Right forelimb (tissue), 1 donor: ENCODE measurements around the gene TDRD7.
"Not testable (repeated sequence)": the region's sequence is repeated elsewhere in the genome, so short reads cannot be mapped to it uniquely, and the experiment has no call there.

Experiments
- DNase-seq: peaks from one replicate; pipeline ENCODE4 v3.0.0-alpha.2; 2018

The TDRD7 gene

DNA sequence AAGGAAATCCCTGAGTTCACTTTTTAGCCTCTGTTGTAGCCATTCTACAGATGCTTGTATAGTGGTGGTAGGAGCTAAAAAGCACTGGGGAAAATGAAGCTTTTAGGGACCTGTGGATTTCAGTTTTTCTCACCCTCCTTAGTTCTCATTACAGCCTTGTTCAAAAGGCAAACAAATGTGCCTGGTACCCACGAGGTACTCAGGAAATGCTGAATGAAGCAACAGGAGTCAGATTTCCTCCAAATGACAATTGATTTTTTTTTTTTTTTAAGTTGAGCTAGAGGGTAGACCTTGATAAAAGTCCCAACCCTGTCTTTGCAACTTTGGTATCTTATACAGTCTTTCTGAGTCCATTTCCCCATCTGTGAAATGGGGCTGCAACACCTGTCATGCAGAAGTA, 68.3 kb downstream of the TDRD7 start:
- no peak for DNase-seq

DNA sequence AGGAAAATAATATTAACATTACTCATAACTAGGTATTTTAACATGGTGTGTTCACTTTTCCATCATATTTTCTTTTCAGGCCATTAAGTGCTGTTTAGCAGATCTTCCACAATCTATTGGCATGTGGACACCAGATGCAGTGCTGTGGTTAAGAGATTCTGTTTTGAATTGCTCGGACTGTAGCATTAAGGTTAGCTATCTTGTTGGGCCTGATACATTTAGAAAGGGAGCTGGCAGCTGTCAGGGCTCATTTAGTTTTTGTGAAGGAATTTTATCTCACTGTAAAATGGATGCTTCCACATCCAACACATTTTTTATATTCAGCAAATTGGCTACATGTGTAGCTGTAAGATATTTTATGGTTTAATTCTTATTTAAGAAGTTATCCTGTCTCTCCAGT, 68.9 kb downstream of the TDRD7 start:
- DNase-seq = no peak

DNA sequence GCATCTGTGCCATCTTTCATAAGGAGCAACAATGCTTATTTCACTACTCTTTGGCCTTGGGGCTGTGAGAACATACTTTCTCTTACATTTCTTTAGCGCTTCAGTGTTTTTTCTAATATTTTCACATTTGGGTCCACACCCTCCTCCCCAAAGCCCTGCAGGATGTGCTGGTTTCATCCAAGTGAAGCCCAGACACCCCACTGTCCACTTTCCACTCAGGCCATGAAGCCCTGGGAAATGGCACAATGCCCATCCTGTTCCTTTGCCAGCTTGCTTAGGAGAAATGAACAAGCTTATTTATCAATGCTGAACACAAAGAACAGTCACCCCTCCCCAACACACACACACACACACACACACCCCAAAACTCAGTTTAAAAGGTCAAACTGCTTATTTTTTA, 72.2 kb downstream of the TDRD7 start:
- no peak for DNase-seq

DNA sequence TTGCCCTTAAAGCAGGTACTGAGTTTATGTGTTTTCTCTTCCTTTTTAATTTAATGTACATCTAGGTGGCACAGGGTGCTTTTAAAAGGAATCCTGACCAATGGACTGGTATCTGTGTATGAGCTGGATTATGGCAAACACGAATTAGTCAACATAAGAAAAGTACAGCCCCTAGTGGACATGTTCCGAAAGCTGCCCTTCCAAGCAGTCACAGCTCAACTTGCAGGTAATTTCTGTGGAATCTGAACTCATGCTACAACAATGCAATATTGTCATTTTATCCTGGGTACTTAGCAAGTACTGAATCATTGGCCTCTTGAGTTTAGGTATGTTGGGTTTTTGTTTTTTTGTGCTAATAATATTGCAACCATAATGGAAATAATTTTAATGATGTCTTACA, 75.2 kb downstream of the TDRD7 start:
- DNase-seq = no peak

DNA sequence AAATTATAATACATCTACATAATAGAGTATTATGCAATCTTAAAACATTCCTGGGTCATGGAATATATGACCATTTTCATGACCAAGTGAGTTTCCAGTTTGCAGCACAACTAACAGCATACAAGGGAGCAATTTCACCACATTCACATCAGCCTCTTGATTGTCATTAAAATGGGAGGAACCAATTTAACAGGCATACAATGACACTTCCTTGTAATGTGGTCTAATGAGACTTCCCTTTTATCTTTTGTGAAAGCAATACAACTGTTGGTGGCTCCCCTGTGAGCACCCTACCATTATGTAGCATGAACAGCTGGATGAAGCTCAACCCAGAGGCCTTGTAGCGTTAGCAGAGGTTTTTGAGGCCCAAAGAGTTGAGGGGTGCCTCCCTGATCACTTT, 76.0 kb downstream of the TDRD7 start:
- no peak for DNase-seq

DNA sequence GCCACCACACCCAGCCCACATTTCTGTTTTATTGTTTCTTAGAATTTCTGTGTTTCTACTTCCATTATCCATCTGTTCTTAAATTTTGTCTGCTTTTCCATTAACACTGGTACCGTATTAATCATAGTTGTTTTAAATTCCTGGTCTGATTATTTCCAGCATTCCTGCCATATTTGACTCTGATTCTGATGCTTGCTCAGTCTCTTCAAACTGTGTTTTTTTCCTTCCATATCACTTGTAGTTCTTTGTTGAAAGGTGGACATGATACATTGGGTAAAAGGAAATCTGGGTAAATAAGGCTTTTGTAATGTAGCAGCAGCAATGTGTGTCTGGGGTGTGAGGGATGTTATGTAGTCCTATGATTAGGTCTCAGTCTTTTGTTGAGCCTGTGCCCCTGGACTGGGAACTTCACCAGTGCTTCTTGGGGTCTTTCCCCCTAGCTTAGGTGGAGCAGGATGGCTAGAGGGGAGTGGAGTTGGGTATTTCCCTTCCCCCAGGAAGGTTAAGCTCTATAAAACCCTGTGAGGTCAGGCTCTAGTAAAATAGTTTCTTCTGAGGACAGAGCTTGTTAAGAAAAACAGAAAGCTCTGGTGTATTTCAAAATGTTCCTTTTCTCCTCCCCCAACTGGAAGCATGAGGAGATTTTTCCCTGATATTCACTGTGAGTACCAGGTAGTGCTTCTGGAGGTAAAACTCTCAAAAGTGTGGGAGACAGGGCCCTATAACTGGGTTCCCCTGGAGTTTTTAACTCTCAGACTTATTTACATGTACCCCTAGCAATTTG, 79.5 kb downstream of the TDRD7 start:
- DNase-seq = no peak

DNA sequence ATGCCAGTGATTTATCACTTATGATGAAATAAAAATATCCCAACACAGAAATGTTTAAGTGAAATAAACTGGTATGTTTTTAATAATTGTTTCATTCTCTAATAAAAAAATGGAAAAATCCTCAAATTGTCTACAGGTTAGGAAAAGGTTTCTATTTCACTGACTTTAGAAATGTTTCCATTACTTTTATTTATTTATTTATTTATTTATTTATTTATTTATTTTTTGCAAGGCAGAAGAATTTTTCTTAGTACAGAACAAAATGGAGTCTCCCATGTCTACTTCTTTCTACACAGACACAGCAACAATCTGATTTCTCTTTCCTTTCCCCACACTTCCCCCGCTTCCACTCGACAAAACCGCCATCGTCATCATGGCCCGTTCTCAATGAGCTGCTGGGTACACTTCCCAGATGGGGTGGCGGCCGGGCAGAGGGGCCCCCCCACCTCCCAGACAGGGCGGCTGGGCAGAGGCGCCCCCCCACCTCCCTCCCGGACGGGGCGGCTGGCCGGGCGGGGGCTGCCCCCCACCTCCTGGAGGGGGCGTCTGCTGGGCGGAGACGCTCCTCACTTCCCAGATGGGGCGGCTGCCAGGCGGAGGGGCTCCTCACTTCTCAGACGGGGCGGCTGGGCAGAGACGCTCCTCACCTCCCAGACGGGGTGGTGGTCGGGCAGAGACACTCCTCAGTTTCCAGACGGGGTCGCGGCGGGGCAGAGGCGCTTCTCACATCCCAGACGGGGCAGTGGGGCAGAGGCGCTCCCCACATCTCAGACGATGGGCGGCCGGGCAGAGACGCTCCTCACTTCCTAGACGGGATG, 85.9 kb downstream of the TDRD7 start:
- DNase-seq = not testable (repeated sequence)

DNA sequence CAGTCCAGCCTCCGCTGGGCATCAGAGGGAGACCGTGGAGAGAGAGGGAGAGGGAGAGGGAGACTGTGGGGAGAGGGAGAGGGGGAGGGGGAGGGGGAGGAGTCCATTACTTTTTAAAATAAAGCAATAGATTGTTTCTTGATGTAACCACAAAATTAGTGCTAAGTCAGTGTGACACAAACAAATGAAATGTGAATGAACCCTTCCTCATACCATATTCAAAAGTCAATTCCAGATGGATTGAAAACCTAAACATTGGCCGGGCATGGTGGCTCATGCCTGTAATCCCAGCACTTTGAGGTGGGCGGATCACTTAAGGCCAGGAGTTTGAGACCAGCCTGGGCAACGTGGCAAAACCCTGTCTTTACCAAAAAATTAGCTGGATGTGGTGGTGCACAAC, 87.0 kb downstream of the TDRD7 start:
- not testable (repeated sequence) for DNase-seq

DNA sequence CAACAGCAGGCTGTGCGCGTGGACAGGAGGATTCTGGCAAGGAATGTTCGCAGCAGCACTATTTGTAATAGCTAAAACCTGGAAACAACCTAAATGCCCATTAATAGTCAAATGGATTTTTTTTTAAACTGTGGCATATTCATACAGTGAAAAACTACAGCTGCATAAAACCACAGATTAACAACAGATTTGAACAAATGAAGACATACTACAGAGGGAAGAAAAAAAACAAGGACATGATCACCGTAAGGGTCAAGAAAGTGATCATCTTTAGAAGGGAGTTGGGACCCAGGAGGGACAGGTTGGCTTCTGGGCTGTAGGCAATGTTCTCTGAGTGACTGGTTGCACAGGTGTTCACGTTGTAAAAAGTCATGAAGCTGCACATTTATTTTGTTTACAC, 88.4 kb downstream of the TDRD7 start:
- DNase-seq = no peak

DNA sequence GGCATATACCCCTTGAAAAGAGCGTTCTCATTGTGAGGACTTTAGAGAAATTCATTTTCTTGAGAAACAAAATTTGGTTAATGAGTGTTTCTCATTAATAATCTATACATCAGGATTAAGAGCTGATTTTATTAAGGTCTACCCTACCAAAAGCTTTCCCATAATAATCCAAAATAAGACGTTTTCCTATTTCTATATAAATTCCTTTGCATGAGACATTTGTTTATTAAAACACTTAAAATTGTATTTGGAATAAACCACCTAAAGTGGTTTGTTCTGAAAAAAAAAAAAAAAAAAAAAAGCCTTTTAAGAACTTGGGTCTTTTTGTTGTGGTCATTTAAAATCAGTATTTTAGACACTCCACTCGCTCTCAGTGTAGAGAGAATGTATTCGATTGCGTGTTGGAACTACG, 88.9 kb downstream of the TDRD7 start:
- no peak for DNase-seq

DNA sequence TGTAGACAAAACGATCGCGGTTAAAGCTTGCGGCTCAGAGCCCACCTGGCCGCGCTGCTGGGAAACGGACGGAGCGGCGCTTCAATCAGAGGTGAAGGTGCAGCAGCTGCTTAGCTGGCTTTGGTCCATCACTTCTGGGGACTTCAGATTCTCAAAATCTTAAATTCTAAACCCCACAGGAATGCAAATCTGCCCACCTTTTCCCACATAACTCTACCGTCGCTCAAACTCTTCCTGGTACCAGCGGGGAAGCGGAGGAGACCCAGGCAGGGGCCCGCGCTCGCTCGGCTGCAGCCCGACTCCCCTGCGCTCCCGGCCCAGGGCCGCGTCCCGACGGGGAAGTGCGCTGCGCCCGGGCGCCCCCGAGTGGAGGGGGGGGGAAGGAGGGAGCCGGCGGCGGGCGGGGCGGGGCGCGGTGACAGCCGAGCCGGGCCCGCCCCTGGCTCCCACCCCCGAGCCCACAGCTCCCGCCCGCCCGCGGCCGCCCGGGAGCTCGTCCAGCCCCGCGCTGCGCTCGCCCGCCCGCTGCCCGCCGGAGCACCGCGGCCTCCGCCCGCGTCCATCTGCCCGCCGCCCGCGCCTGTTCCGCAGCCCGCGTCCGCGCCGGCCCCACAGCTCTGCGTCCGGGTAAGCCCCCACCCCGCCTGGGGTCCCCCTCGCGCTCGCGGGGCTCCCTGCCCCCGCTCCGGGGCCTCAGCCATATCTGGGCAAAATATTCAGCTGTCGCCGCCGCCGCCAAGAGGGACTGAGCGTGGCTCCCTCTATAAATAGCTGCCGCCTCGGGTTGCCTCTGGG, 89.5 kb downstream of the TDRD7 start, which contains the start of gene TMOD1:
TMOD1 (plus strand) TSS at position 490 of the 795 bp plus-strand sequence. CDS start 22,523 bp downstream, outside the sequence.
- no peak for DNase-seq

DNA sequence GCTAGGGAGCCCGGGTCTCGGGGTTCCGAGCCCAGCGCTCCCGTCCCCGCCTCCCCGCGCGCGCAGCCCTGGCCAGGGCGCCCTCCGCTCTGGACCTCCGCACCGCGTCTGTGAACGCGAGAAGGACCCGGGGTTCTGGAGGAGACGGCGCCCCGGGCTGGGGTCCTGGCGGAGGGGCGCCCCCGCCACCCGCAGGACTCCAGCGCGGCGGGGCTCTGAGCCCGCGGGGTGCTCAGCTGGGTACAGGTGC, 90.0 kb downstream of the TDRD7 start:
- DNase-seq = no peak

DNA sequence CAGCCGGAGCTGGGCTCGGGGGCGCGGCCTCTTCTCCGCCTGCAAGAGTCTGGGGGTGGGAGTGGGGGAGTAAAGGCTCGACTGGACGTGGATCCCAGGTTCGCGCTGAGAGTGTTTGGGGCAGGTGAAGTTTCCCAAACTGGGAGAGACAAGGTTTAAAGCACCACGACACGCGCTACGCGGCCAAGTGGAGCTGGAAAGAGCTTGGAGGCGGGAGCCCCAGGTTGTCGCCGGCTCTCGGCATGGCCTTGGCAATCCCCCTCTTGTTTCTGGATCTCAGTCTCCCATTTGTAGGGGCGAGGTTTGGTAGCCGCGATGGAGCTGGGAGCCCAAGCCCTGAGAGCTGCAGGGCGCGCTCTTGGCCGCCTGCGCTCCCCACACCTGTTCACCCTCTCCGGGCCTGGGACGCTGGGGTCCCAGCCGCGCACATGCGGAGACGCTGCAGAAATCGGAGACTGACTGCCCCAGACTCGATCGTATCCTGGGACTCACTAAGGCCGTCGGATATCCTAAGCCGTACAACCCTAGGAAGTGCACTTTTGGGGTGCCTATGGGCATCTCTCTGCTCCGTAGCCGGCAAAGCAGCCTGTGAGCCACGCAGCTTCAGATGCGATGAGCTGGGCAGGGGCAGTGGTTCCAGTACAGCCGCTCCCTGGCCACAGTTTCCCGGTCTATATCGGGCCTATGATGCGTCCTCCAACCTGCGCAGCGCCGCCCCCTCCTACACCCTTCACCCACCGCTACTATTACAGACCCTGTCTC, 90.5 kb downstream of the TDRD7 start:
- DNase-seq = no peak

DNA sequence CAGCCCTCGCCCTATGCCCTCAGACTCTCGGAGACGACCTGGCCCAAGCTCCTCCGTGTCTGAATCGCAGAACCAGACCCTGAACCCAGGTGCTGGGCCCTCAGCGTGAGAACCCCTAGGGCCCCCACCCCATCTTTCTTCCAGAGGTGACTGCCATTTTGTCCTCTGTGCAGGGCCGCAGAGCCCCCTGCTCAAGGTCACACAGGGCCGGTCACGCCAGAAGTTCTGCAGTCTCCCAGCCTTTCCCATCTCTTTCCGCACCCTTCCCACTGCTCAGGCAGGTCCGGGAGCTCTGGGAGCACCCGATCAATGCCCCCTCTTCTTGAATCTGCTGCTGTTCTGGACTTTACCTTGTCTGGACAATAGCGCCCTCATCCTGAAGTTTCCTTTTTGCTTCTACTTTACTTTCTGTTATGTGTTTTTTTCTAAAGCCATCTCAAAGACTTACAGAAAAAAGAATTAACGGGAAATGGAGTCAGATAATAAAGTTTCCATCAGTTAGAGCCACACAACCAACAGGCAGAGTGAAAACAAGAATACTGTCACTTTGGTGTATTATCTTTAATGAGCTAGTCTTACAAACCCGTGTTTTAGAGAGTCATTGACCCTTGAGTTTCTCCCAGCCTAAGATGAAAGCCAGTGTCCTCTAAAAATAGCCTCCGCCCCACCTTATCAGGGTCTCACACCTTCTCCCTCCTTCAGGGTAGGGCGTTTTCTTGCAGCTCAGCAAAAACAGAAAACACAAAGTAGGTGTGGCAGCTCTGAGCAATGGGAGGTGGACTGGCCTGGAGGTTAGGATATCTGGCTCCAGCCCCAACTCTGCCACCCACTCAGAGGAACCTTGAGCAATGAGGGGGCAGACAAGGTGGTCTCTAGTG, 91.3 kb downstream of the TDRD7 start:
- DNase-seq = no peak

DNA sequence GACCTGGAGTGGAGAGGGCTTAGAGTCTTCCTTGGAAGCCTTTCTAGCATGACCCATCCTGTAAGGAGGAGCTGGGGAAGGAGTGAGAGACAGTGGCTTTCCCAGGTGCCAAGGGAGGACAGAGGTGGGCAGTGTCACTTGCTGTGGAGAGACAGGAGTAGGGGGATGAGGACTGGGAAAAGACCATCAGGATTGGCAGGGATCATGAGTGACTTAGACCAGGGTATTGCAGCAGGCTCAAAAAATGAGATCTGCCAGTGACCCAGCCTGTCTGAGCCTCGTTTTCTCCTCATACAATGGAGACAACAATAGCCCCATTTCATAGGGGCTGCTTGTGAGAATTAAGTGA, 91.9 kb downstream of the TDRD7 start:
- DNase-seq = no peak

DNA sequence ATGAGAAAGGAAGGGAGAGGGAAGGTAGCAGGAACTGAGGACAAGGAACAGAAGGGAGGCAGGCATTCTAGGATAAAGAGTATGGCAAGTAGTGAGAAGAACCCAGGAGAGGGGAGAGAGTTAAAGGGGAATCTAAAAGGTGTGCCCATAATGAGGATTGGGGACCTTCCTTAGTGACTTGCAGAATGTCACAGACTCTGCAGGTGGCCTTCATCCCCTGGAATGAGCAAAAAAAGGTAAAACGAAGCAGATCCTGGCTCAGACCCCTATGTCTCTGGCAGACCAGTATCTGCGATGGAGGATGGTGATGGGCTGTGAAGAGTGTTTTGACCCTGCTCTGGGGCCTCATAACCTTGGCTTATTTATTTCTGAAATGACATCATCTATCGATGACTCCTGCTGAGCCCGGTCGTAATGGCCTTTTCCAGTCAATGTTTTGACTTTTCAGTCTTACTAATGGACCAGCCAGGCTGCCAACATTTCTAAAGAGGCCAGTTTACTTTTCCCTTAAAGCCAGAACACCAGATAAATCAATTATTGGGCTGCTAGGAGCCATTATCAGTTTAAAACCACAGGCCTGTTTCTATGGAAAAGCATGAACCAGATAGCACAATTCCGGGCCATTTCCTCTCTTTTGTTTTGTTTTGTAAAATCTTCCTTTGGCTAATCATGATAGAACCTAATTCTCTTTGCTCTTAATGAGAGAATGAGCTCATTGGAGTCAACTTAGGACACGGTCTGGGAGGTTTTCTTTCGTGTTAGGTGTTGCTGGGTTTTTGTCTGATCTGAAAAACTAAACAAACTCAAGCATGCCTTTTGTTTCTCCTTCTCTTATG, 92.7 kb downstream of the TDRD7 start:
- no peak for DNase-seq

DNA sequence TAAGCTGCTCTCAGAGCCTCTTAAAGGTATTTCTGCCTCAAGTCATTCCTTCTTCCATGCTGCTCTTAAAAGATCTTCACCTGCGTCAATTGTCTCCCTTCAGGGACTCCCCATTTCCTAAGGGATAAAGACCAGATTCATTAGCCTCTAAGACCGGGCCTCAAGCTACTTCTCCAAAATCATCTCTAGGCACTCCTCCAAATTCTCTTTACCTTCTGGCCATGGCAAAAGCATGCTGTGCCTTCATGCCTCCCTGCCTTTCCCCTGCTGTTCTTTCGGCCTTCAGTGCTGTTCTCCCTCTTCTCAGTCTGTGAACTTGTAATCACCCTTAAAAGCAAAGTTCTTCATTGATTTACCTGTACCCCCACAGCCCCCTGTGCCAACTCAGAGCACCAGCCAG, 93.9 kb downstream of the TDRD7 start:
- DNase-seq = no peak

DNA sequence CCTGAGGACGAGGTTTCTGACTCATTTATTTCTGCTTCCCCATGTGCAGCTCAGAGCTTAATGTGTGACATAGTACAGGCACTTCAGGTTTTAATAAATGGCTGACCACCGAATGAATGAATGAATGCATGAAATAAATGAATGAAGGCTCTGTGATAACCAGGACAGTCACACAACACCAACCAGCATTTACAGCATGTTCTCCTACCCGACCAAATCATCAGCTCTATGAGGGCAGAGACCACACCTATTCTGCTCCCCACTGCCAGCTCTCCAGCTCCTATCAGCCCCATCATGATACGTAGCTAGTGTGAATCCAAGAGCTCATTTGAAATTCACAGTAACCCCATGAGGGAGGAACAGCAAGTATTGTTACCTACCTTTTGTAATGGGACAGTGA, 94.4 kb downstream of the TDRD7 start:
- DNase-seq = no peak

DNA sequence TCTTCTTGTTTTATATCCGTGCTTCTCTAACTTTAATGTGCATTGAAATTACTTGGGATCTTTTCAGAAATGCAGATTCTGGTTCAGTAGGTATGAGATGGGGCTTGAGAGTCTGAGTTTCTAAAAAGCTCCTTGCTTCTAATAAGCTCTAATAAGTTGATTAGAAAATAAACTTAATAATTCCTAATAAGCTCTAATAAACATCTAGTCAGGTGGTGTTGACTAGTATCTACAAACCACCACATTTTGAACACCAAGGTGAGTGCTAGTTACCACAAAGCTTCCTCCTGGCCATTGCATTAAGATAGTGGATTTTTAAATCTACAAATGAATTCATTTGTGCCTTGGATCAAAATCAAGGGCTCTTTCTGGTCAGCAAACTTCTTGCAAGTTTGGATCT, 94.9 kb downstream of the TDRD7 start:
- no peak for DNase-seq

DNA sequence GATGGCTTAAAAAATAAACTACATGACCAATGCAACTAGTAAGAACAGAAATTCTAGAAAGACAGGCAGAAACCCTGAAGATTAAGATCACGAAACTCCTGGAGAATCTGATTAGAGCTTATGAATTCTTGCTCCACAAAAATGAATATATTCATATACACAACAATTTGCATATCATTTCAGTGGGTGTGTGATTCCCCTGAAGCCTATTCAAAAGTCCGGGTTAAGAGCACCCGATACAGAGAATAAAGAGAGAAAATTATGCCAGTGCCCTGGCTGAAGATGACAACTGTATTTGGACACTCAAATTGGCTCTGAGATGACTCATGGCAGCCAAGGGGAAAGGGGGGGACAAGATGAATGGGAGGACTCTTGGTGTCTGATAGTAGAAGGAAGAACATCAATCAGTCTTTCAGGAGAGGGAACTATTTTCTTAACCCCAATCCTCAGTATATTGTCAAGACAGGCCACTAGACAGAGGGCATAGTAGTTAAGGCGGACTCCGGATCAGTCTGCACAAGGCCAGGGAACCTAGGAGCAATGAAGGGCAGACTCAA, 95.6 kb downstream of the TDRD7 start:
- DNase-seq = no peak

DNA sequence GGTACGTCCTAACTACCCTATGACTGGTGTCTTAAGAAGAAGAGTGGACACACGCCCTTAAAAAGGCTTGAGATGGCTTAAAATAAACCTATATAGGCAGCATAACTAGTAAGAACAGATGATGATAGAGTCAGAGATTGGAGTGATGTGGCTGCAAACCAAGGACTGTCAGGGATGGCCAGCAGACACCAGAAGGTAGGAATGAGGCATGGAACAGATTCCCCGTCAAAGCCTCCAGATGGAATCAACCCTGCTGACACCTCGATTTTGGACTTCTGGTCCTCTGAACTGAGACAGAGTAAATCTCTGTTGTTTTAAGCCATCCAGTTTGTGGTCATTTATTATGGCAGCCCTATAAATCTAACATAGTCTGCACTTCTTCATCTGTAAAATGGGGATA, 97.0 kb downstream of the TDRD7 start:
- no peak for DNase-seq
